ENCODE data around the gene BAIAP2.
"Not testable (repeated sequence)": the region's sequence is repeated elsewhere in the genome, so short reads cannot be mapped to it uniquely, and the experiment has no call there.

Gene BAIAP2

DNA sequence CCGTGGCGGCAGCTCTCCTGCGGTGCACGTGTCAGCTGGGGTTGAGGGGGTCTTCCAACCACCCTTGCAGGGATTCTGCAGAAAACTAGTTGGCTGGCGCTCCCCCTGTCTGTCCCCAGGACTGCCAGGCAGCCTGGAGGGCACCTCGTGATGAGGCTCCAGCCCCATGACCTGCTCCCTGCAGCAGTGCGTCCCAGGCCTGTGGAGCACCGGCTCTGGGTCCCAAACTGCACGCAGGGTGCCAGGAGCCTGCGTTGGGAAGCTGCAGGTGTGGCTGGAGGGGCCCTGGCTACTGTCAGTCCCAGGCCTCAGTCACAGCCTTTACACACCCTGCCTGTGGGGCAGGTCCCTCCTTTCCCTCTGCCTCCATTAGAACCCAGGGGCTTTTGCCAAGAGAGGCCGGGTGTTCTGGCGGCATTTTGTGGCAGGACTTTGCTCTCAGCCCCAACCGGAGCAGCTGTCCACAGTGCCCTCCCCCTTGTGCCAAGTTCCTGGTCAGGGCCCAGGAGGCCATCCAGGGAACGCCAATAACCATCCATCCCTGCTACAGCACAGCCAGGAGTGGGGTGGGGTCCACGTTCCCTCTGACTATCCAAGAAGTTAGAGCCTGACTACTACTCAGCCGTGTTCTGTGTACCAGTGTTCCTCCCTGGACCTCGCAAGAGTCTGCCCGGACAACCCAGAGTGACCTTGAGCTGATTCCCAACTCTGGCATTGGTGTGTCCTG is 34.2 kb upstream of the BAIAP2 start:
- no peak for FAIRE-seq

DNA sequence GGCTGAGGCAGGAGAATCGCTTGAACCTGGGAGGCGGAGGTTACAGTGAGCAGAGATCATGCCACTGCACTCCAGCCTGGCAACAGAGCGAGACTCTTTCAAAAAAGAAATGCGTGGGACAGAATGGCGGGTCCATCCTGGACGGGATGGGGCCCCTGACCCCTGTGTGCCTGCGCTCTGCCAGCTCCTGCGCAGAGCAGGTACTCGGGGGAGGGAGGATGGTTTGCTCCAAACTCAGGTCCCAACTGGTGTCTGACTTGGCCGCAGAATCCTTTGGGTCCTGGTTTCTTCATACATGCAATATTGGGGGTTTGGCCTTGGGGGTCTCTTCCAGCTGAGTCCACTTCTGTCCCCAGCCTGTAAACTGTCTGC is 33.0 kb upstream of the BAIAP2 start:
- no peak for DNase-seq (ENCODE audit: low spot score)
- no peak for FAIRE-seq

More for the DNA sequence above, 34.2 kb upstream of the BAIAP2 start:
- no peak for DNase-seq (ENCODE audit: low spot score)

DNA sequence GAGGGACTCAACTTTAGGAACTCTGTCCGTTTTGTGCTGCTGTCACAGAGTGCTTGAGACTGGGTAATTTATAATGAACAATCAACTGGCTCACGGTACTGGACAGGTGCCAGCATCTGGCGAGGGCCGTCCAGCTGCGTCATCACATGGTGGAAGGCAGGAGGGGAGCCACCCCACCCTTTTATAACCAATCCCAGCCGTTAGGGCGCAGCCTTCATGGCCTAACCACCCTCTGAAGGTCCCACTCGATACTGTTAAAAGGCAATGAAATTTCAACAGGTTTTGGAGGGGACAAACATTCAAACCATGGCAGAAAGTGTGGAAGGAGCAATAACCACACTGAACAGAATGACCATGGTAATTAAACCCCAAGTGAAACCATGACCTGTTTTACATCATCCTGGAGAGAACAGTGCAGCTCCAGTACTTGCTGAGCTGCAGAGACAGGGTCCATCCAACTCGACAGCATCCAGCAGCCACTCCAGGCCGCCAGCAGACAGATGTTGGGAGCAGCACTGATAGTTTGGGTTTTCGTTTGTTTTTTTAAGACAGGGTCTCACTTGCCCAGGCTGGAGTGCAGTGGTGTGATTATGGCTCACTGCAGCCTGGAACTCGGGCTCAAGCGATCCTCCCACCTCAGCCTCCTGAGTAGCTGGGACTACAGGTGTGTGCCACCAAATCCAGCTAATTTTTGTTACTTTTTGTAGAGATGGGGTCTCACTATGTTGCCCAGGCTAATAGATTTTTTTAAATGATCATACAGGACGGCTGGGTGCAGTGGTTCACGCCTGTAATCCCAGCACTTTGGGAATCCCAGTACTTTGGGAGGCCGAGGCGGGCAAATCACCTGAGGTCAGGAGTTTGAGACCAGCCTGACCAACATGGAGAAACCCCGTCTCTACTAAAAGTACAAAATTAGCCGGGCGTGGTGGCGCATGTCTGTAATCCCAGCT is 32.3 kb upstream of the BAIAP2 start:
- DNase-seq (ENCODE audit: low spot score) (peak; percentile 48), FAIRE-seq (peak; percentile 7)

DNA sequence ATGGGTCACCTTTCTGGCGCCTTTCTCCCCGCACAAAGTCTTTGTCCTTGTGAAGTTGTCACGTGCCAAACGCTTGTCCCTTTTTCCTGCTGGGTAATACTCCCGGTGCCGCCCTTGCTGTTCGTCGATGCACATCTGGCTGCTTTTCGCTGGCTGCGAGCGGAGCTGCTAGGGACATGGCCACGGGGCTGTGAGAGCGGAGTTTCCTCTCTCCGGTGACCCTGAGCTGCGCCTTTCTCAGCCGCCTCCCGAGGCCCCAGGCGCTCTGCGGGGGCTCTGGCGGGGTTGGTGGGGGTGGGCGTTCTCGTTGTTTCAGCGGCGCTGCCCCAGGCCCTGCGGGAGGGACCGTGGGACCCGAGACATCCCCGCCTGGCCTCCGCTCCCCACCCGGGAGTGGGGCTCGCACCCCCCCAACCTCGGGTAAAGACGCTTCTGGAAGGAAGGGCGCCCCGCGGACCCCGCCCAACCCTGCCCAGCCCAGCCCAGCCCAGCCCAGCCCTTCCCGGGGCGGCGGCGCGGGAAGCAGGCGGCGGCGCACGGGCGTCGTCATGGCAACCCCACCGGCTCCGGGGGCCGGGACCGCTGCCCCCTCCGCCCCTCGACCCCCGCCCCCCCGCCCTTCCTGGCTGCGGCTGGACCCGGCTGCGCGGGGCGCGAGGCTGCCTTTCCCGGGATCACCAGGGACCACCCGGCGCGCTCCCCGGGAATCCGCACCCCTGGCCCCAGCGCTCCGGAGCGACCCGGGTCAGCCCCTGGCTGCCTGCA is 31.1 kb upstream of the BAIAP2 start:
- DNase-seq (ENCODE audit: low spot score) (no peak), FAIRE-seq (no peak)

DNA sequence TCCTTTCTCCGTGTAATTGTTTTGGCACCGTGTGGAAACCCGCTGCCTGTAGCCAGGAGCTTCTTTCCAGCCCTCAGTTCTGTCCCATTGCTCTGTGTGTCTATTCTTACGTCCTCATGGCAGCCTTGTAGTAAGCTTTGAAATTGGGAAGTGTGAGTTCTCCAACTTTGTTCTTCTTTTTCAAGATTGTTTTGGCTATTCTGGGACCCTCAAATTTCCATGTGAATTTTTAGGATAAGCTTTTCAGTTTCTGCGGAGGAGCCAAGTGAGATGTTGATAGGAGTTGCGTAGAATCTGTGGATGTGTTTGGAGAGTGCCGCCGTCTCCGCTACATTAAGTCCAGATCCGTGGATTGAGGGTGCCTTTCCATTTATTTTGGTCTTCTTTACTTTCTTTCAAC is 28.1 kb upstream of the BAIAP2 start:
- DNase-seq (ENCODE audit: low spot score) (no peak), FAIRE-seq (no peak)

DNA sequence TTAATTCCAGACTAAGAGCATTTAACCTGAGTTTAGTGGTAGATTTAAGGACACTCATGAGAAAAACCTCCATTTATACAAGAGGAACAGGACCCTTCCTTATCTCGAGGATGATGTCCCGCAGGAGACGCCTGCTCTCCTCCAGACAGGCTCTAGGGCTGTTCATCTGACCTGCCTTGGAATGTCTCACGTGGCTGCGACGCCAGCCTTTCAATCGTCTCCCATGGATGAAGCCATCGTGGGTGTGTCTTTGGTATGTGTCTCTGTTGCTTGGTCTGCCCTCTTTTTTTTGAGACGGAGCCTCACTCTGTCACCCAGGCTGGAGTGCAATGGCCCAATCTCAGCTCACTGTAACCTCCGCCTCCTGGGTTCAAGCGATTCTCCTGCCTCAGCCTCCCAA is 26.8 kb upstream of the BAIAP2 start:
- DNase-seq (ENCODE audit: low spot score), result no peak
- no peak for FAIRE-seq

DNA sequence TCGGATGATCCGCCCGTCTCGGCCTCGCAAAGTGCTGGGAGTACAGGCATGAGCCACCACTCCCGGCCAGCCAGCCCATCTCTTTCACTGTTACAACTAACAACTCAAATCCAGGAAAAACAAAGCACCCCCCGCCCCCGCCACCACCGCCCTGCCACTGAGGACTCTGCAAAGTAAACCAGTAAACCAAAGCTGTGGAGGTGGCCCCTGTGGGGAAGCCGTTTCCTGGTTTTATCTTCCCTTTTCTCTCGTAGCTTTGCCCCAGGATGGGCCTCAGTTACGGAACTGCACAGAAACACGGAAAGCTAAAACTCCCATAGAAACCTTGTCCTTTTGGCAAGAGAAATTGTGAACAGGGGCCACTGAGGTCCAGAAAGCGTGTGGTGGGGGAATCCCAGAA is 25.8 kb upstream of the BAIAP2 start:
- FAIRE-seq, result no peak
- DNase-seq (ENCODE audit: low spot score), result no peak

DNA sequence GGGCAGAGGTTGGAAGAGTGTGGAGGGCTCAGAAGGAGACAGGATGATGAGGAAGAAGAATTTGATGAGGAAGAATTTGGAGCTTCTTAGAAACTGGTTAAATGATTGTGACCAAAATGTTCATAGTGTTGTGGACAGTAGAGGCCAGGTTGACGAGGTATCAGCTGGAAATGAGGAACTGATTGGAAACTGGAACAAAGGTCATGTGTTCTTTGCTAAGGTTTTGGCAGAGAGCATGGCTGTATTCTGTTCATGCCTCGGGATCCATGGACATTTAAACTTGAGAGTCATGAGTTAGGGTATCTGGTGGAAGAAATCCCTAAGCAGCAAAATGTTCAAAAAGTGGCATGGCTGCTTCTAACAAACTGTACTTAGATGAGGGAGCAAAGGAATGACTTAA is 24.0 kb upstream of the BAIAP2 start:
- DNase-seq (ENCODE audit: low spot score), result no peak
- no peak for FAIRE-seq

DNA sequence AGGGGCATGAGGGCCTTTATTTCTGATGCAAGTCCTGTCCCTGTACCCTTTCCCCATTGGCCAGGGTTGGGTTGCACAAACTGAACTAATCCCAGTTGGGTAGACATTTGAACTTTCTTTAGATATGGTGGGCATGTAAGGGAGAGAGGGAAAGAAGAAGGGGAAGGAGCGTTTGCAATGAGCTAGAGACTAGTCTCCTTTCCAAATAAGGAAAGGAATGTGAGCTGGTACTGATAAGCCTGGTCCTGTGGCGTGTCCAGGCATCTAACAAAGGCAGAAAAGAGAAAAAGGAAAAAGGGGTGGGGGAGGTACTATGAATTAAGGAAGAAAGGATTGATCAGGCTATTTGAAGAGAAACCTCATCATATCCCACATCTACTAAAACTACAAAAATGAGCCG is 23.0 kb upstream of the BAIAP2 start:
- DNase-seq (ENCODE audit: low spot score), result no peak

DNA sequence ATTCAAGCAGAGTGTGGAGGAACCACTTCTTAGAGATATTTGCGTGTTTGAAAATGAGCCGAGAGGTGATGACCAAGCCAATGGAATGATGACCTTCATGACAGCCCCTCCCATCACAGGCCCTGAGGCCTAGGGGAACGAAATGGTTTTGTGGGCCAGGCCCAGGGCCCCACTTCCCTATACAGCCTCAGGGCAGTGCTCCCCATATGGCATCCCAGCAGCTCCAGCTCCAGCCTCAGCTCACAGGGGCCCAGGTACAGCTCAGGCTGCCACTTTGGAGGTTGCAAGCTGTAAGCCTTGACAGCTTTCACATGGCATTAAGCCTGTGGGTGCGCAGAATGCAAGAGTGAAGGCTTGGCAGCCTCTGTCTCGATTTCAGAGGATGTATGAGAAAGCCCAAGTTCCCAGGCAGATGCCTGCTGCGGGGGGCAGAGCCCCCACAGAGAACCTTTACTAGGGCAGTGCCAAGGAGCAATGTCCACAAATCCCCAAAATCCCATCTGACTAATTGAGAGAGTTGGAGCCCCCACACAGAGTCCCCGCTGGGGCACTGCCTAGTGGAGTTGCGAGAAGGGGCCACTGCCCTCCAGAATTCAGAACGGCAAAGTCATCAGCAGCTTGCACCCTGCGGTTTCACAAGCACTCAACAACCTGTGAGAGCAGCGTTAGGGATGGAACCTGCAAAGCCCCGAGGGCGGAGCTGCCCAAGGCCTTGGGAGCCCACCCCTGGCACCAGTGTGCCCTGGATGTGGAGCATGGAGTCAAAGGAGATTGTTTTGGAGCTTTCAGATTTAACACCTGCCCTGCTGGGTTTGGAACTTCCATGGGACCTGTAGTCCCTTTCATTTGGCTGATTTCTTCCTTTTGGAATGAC is 22.1 kb upstream of the BAIAP2 start:
- FAIRE-seq, result no peak
- no peak for DNase-seq (ENCODE audit: low spot score)

More for the DNA sequence above, 23.0 kb upstream of the BAIAP2 start:
- no peak for FAIRE-seq

DNA sequence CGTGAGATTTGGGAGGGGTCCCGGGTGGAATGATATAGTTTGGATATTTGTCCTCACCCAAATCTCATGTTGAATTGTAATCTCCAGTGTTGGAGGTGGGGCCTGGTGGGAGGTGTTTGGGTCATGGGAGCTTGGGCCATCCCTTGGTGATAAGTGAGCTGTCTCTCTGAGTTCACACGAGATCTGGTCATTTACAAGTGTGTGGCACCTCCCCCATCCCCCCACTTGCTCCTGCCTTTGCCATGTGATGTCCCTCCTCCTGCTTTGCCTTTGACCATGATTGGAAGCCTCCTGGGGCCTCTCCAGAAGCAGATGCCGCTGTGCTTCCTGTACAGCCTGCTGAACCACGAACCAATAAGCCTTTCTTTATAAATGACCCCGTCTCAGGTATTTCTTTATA is 21.3 kb upstream of the BAIAP2 start:
- DNase-seq (ENCODE audit: low spot score), result no peak
- FAIRE-seq, result no peak

DNA sequence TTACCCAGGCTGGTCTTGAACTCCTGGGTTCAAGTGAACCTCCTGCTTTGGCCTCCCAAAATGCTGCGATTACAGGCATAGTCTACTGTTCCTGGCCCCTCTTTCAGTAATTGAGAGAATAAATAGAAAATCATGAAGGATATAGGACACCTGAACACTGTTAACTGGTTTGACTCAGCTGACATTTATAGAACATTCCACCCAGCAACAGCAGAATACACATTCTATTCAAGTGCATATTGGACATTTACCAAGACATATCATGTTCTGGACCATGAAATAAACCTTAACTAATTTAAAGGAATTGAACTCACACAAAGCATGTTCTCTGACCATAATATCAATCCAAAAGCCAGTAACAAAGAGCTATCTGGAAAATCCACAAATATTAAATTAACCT is 19.8 kb upstream of the BAIAP2 start:
- DNase-seq (ENCODE audit: low spot score), result no peak

DNA sequence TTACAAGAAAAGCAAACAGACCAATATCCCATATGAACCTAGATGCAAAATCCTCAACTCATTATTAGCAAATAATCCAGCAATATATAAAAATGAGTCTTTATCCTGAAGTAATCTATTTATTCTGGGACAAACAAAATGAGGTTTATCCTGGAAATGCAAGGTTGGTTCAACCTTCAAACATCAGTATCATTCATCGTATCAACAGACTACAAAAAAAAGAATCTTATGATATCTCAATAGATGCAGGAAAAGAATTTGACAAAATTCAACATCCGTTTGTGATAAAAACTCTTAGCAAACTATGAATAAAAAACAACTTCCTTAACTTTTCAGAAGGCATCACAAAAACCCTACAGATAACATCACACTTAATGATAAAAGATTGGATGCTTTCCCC is 18.4 kb upstream of the BAIAP2 start:
- DNase-seq (ENCODE audit: low spot score) (no peak), FAIRE-seq (no peak)

More for the DNA sequence above, 19.8 kb upstream of the BAIAP2 start:
- no peak for FAIRE-seq

DNA sequence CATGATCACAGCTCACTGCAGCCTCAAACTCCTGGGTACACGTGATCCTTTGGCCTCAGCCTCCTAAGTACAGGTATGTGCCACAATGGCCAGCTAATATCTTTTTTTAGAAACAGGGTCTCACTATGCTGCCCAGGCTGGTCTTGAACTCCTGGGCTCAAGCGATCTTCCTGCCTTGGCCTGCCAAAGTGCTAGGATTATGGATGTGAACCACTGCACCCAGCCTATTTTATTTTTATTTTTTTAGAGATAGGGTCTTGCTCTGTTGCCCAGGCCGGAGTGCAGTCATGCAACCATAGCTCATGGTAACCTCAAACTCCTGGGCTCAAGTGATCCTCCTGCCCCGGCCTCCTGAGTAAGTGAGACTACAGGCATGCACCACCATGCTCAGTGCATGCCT is 17.6 kb upstream of the BAIAP2 start:
- DNase-seq (ENCODE audit: low spot score); FAIRE-seq: not testable (repeated sequence)

DNA sequence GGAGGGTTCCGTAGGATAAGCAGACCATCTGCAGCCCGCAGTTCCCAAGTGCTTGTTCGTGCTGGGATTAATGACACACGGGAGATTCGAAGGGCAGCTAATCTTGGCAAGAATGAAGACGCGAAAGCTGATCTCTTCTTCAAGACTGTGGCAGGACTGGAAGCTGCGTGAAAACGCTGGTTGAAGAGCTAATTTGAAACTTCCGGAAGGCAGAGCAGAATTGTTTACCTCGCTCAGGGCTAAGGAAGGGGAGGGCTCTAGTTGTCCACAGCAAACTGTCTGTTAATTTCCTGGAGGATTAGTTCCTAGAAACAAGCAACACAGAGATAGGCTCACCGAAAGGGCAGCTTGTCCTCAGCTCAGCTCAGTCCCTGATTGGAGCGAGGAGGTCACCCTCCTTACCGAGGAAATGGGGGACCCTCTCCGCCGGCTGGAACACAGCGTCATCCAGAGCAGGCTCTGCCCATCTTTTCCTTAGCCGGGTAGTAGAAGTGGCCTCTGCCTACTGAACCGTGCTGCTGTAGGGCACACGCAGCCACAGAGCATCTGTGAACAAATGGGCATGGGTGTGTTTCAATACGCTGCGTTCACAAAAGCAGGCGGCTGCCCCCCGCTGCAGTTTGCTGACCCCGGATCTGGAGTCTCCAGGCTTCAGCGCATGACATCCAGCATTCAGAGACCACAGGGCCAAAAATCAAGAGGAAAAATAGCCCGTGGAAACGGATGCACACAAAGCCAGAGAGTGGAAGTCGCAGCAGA is 16.7 kb upstream of the BAIAP2 start:
- FAIRE-seq (no peak), DNase-seq (ENCODE audit: low spot score) (no peak)

DNA sequence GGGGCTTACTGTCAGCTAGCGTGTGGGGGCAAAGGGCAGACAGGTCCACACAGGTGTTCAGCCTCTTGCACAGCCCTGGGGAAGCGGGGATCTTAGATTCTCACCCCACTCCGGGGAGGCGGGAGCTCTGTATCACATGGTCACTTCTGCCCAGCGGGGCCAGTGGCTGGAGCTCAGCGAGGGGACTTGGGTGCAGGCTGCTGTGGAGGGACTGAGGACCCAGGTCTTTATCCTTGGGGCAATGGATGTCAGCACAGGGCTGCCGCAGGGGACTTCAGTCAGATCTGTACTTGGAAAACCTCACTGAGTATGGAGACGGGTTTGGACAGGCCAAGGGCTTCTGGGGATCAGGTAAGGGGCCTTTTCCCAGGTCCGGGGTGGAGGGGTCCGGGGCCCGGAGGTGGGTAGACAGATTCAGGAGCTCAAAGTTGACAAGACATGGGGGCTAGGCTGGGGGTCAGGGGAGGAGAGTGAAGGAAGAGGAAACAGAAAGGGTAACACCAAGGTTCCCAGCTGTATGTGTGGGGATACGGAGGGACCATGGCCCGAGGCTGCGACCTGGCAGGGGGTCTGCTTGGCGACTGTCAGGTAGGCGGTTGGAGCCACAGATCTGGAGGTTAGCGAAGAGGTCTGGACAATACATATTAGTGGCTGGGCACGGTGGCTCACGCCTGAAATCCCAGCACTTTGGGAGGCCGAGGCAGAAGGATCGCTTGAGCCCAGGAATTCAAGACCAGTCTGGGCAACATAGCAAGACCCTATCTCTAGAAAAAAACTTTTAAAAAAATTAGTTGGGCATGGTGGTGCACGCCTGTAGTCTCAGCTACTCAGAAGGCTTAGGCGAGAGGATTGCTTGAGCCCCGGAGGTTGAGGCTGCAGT is 15.1 kb upstream of the BAIAP2 start:
- FAIRE-seq (no peak), DNase-seq (ENCODE audit: low spot score) (no peak)

DNA sequence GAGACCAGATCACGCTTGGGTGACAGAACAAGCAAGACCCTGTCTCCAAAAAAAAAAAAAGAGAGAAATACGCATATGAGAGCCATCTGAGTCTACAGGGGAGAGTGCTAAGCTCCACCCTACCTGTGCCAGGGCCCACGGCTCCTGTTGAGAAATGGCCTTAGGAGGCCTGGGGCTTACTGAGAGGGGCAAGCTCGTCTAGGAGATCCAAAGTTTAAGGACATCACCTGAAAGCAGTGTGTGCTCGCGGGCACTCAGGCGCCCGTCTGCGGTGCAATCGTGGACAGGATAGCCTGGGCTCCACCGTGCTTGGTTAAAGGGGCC is 14.5 kb upstream of the BAIAP2 start:
- DNase-seq (ENCODE audit: low spot score), result no peak
- no peak for FAIRE-seq

DNA sequence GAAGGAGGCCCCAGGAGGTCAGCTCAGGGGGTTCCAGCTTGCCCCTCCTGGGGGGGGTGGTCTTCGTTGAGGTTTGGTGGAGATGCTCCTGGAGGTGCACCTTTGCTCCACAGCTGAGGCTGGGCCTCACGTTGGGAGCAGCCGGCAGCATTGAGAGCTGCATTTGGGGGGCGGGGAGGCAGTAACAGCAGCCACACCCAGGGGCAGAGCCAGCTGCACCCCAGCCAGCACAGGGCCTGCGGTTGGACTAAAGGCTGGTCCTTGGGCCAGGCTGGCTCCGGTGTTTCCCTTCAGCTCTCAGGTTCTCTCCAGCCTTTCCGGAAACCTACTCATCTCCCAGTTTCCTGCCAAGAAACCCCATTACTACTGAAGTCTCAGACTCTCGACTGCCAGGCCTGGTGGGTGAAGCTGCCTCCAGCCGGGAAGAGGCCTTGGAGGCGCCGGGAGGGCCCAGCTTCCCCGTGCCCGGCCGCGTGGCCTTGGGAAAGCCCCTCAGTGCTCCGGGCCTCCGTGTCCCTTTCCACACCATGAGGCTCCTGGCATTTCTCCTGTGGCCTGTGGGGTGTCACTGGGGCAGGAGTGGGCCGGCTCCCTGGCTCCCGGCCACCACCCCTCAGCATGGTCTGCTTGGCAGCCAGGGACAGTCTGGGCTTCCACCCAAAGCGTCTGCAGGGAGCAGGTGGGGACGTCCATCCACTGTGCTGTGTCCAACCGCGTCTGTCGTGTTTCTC is 14.0 kb upstream of the BAIAP2 start:
- FAIRE-seq (no peak), DNase-seq (ENCODE audit: low spot score) (no peak)

Data from RCC 7860 (cell line).